Vagina (tissue), 2 donors: ENCODE results near the gene SUGCT. TPM values are rescaled to one million over a fixed set of nuclear protein-coding genes. Genes with fewer than 3 reads are reported as not detected.

ENCODE experiments used
- DNase-seq, 2 donors: peaks; one replicate each; pipeline ENCODE4 v3.0.0-alpha.2; 2017; ENCODE audit errors: extremely low spot score in 2 of 2
- H3K27ac ChIP-seq: fragments of 200-600 bp; sonication (generic); one replicate; pipeline ENCODE4 v1.5.1; 2019
- H3K27me3 ChIP-seq: fragments of 200-600 bp; sonication (generic); one replicate; pipeline ENCODE4 v1.5.1; 2019
- H3K36me3 ChIP-seq, 2 donors: fragments of 200-600 bp; sonication (generic); one replicate each; pipeline ENCODE4 v1.5.1; 2017 to 2019
- H3K4me1 ChIP-seq: fragments of 200-600 bp; sonication (generic); one replicate; pipeline ENCODE4 v1.5.1; 2019
- H3K4me3 ChIP-seq, 2 donors: fragments of 200-600 bp; sonication (generic); 1 replicate in 1 of 2; 2 replicates in 1 of 2; pipeline ENCODE4 v1.5.1; 2016 to 2019
- H3K9me3 ChIP-seq: fragments of 200-600 bp; sonication (generic); one replicate; pipeline ENCODE4 v1.5.1; 2019
- CTCF ChIP-seq, 3 experiments: fragments of 450-650 bp in 2 of 3; fragments of 200-600 bp in 1 of 3; sonication (generic) in 1 of 3; IDR thresholded peaks; one replicate each; pipeline ENCODE4 v1.5.1; 2017 to 2019; ENCODE audit warnings: antibody characterized with exemption in 3 of 3, mild to moderate bottlenecking in 2 of 3, moderate library complexity in 2 of 3
- POLR2A ChIP-seq, 2 donors: fragments of 450-650 bp; IDR thresholded peaks; one replicate each; pipeline ENCODE4 v1.6.1; 2017; ENCODE audit warnings: antibody characterized with exemption in 2 of 2, mild to moderate bottlenecking in 2 of 2, moderate library complexity in 2 of 2
- POLR2AphosphoS5 ChIP-seq, 2 donors: sonication (generic); formaldehyde crosslinking; IDR thresholded peaks; one replicate each; pipeline ENCODE4 v1.9.0; 2017; ENCODE audit warnings: antibody characterized with exemption in 2 of 2, mild to moderate bottlenecking in 2 of 2, low read depth in 1 of 2; ENCODE audit not compliant: insufficient read depth in 1 of 2
- intact Hi-C: fragments of 100-400 bp; cut with DNase I; formaldehyde crosslinking; loops from one replicate; pipeline ENCODE4 v1.15.1; 2023
- total RNA-seq: library from RNA; depleted of rRNA; stranded (reverse); fragments of >200 nt; gene quantifications from one replicate; pipeline ENCODE4 v1.2.3, GENCODE V29; 2016

The SUGCT gene
- total RNA-seq, 1 donor from 2014 or later = 2.2 TPM

- no peaks in the 10 kb centered on the region for H3K9me3 ChIP-seq
- H3K4me3 ChIP-seq = no peak overlapping the region
- intact Hi-C loops = no loop called here
- no peak for DNase-seq
- TF ChIP-seq CTCF (IDR thresholded peaks at IDR 0.05) = no peak
- TF ChIP-seq POLR2AphosphoS5 (IDR thresholded peaks at IDR 0.05; ENCODE audit: insufficient read depth in 1 of 2, low read depth in 1 of 2) = no peak
- no peak for TF ChIP-seq POLR2A (IDR thresholded peaks at IDR 0.05)
- no peaks in the 10 kb centered on the region for H3K36me3 ChIP-seq
- H3K27me3 ChIP-seq = no peaks in the 10 kb centered on the region
- no peak overlapping the region for H3K27ac ChIP-seq
- H3K4me1 ChIP-seq = no peaks in the 10 kb centered on the region
Observed at GRCh38 chr7:40800771-40801170, 666.0 kb downstream of the SUGCT start.

- no peaks in the 10 kb centered on the region for H3K9me3 ChIP-seq
- no peaks in the 10 kb centered on the region for H3K36me3 ChIP-seq
- intact Hi-C loops = no loop called here
- DNase-seq = no peak
- peaks cover 2% of the 10 kb centered on the region for H3K4me1 ChIP-seq
- H3K4me3 ChIP-seq = no peak overlapping the region
- no peak overlapping the region for H3K27ac ChIP-seq
- TF ChIP-seq POLR2AphosphoS5 (IDR thresholded peaks at IDR 0.05; ENCODE audit: insufficient read depth in 1 of 2, low read depth in 1 of 2) (no peak), POLR2A (IDR thresholded peaks at IDR 0.05) (no peak), CTCF (IDR thresholded peaks at IDR 0.05) (no peak)
- H3K27me3 ChIP-seq = no peaks in the 10 kb centered on the region
Observed at GRCh38 chr7:40802497-40802896, 667.7 kb downstream of the SUGCT start.

GRCh38 chr7:40804477-40805215 is 669.8 kb downstream of the SUGCT start:
- H3K36me3 ChIP-seq = no peaks in the 10 kb centered on the region
- peaks cover 13% of the 10 kb centered on the region for H3K4me1 ChIP-seq
- no peaks in the 10 kb centered on the region for H3K27me3 ChIP-seq
- DNase-seq = no peak
- no peak overlapping the region for H3K4me3 ChIP-seq
- no peak for TF ChIP-seq POLR2A (IDR thresholded peaks at IDR 0.05)
- no peak for TF ChIP-seq CTCF (IDR thresholded peaks at IDR 0.05)
- no peak for TF ChIP-seq POLR2AphosphoS5 (IDR thresholded peaks at IDR 0.05; ENCODE audit: insufficient read depth in 1 of 2, low read depth in 1 of 2)
- H3K27ac ChIP-seq = no peak overlapping the region
- intact Hi-C loops = no loop called here
- no peaks in the 10 kb centered on the region for H3K9me3 ChIP-seq

GRCh38 chr7:40805361-40805760 is 670.6 kb downstream of the SUGCT start:
- Histone ChIP-seq H3K4me3 (no peak overlapping the region), H3K27me3 (no peaks in the 10 kb centered on the region), H3K4me1 (peaks cover 13% of the 10 kb centered on the region), H3K27ac (no peak overlapping the region), H3K9me3 (no peaks in the 10 kb centered on the region), H3K36me3 (no peaks in the 10 kb centered on the region)
- intact Hi-C loops = no loop called here
- no peak for DNase-seq
- TF ChIP-seq POLR2A (IDR thresholded peaks at IDR 0.05) = no peak
- TF ChIP-seq POLR2AphosphoS5 (IDR thresholded peaks at IDR 0.05; ENCODE audit: insufficient read depth in 1 of 2, low read depth in 1 of 2) = no peak
- no peak for TF ChIP-seq CTCF (IDR thresholded peaks at IDR 0.05)

GRCh38 chr7:40808378-40808942 is 673.7 kb downstream of the SUGCT start:
- Histone ChIP-seq H3K9me3 (no peaks in the 10 kb centered on the region), H3K4me1 (peaks cover 13% of the 10 kb centered on the region), H3K27ac (no peak overlapping the region), H3K4me3 (no peak overlapping the region), H3K27me3 (no peaks in the 10 kb centered on the region), H3K36me3 (no peaks in the 10 kb centered on the region)
- no peak for DNase-seq
- no peak for TF ChIP-seq POLR2AphosphoS5 (IDR thresholded peaks at IDR 0.05; ENCODE audit: insufficient read depth in 1 of 2, low read depth in 1 of 2)
- no peak for TF ChIP-seq POLR2A (IDR thresholded peaks at IDR 0.05)
- TF ChIP-seq CTCF (IDR thresholded peaks at IDR 0.05) = no peak
- intact Hi-C loops = no loop called here
